HG03571 (cell line): ENCODE results near the gene GNB5.

Experiments
- ATAC-seq: cut with Tn5 transposase; IDR thresholded peaks from one replicate; pipeline ENCODE4 v1.9.1; 2021; ENCODE audit not compliant: unreplicated experiment

Gene GNB5

GRCh38 chr15:52146261-52146660 lies 44.9 kb downstream of the GNB5 start:
- ATAC-seq = no peak

GRCh38 chr15:52144656-52145178 lies 46.5 kb downstream of the GNB5 start:
- ATAC-seq = no peak

GRCh38 chr15:52143873-52144272 lies 47.3 kb downstream of the GNB5 start:
- ATAC-seq = no peak

GRCh38 chr15:52140646-52141045 lies 50.5 kb downstream of the GNB5 start:
- no peak for ATAC-seq

GRCh38 chr15:52139599-52140462 lies 51.4 kb downstream of the GNB5 start:
- no peak for ATAC-seq

- ATAC-seq = no peak
These were observed 53.5 kb downstream of the GNB5 start for GRCh38 chr15:52137432-52138357.

- no peak for ATAC-seq
These were observed 54.7 kb downstream of the GNB5 start for GRCh38 chr15:52136442-52136980.

GRCh38 chr15:52134502-52135144 lies 56.6 kb downstream of the GNB5 start:
- ATAC-seq = no peak

GRCh38 chr15:52133510-52134220 lies 57.5 kb downstream of the GNB5 start:
- no peak for ATAC-seq

- no peak for ATAC-seq
These were observed 59.1 kb downstream of the GNB5 start for GRCh38 chr15:52132066-52132465.

- no peak for ATAC-seq
These were observed 62.6 kb downstream of the GNB5 start for GRCh38 chr15:52128568-52128967.

GRCh38 chr15:52124270-52124880 lies 66.8 kb downstream of the GNB5 start:
- ATAC-seq = no peak

- ATAC-seq = no peak
These were observed 69.3 kb downstream of the GNB5 start for GRCh38 chr15:52121896-52122295.

- no peak for ATAC-seq
These were observed 70.2 kb downstream of the GNB5 start for GRCh38 chr15:52121006-52121405.

GRCh38 chr15:52120488-52120887 lies 70.7 kb downstream of the GNB5 start:
- no peak for ATAC-seq

GRCh38 chr15:52118969-52119749 lies 72.0 kb downstream of the GNB5 start:
- no peak for ATAC-seq

GRCh38 chr15:52117549-52117948 lies 73.6 kb downstream of the GNB5 start:
- ATAC-seq = no peak

GRCh38 chr15:52115598-52116427 lies 75.4 kb downstream of the GNB5 start:
- no peak for ATAC-seq
